SK-N-SH treated with all-trans-retinoic acid at 6 μM for 48 hours (cell line): ENCODE results near the gene MIOS.

Experiments used
- ATAC-seq: fragments of 200-7000 bp; cut with Tn5 transposase; 3 replicates; pipeline ENCODE4 v1.9.1; 2020; ENCODE audit warnings: mild to moderate bottlenecking, moderate library complexity
- ARNTL ChIP-seq: fragments of 450-650 bp; formaldehyde crosslinking; IDR thresholded peaks from 2 replicates; pipeline ENCODE4 v1.5.0; 2020; ENCODE audit warnings: low read depth, mild to moderate bottlenecking, moderate library complexity, borderline replicate concordance
- BACH2 ChIP-seq: fragments of 250-450 bp; sonication (Bioruptor Pico); IDR thresholded peaks from 2 replicates; pipeline ENCODE4 v1.9.0; 2021; ENCODE audit warnings: mild to moderate bottlenecking, borderline replicate concordance
- CSDC2 ChIP-seq: fragments of 250-450 bp; sonication (Bioruptor Pico); IDR thresholded peaks from 2 replicates; pipeline ENCODE4 v1.5.0; 2020; ENCODE audit warnings: mild to moderate bottlenecking, moderate library complexity
- ESRRG ChIP-seq: fragments of 250-450 bp; sonication (Bioruptor Pico); IDR thresholded peaks from 2 replicates; pipeline ENCODE4 v1.6.1; 2021; ENCODE audit warnings: mild to moderate bottlenecking
- GLIS3 ChIP-seq: fragments of 250-450 bp; sonication (Bioruptor Pico); IDR thresholded peaks from 2 replicates; pipeline ENCODE4 v1.5.0; 2020; ENCODE audit warnings: mild to moderate bottlenecking, moderate library complexity
- ISL1 ChIP-seq: fragments of 250-450 bp; sonication (Bioruptor Pico); IDR thresholded peaks from 2 replicates; pipeline ENCODE4 v2.1.2; 2022; ENCODE audit warnings: mild to moderate bottlenecking, moderate library complexity
- OSR1 ChIP-seq: fragments of 250-450 bp; sonication (Bioruptor Pico); IDR thresholded peaks from 2 replicates; pipeline ENCODE4 v1.8.0; 2022; ENCODE audit warnings: moderate library complexity, mild to moderate bottlenecking, inconsistent platforms
- RARB ChIP-seq: fragments of 250-450 bp; sonication (Bioruptor Pico); IDR thresholded peaks from 2 replicates; pipeline ENCODE4 v1.8.0; 2021; ENCODE audit warnings: mild to moderate bottlenecking, moderate library complexity
- SNAI2 ChIP-seq: fragments of 250-450 bp; sonication (Bioruptor Pico); IDR thresholded peaks from 2 replicates; pipeline ENCODE4 v1.5.0; 2020; ENCODE audit warnings: mild to moderate bottlenecking, moderate library complexity
- TCF4 ChIP-seq: fragments of 250-450 bp; sonication (Bioruptor Pico); IDR thresholded peaks from 2 replicates; pipeline ENCODE4 v1.8.0; 2021; ENCODE audit warnings: mild to moderate bottlenecking, moderate library complexity, borderline replicate concordance
- TOX ChIP-seq: fragments of 250-450 bp; sonication (Bioruptor Pico); IDR thresholded peaks from 2 replicates; pipeline ENCODE4 v1.8.0; 2021; ENCODE audit warnings: mild to moderate bottlenecking, moderate library complexity, borderline replicate concordance
- ZC3H10 ChIP-seq: fragments of 250-450 bp; sonication (Bioruptor Pico); IDR thresholded peaks from 2 replicates; pipeline ENCODE4 v1.5.1; 2021; ENCODE audit warnings: mild to moderate bottlenecking, moderate library complexity
- ZFP3 ChIP-seq: fragments of 250-450 bp; sonication (Bioruptor Pico); IDR thresholded peaks from 2 replicates; pipeline ENCODE4 v1.5.0; 2020; ENCODE audit warnings: mild to moderate bottlenecking, moderate library complexity
- ZFP30 ChIP-seq: fragments of 450-650 bp; formaldehyde crosslinking; IDR thresholded peaks from 2 replicates; pipeline ENCODE4 v1.5.0; 2022; ENCODE audit warnings: mild to moderate bottlenecking, moderate library complexity
- ZNF565 ChIP-seq: fragments of 450-650 bp; formaldehyde crosslinking; conservative IDR thresholded peaks from 2 replicates; pipeline ENCODE4 v1.5.0; 2020; ENCODE audit warnings: low read depth, mild to moderate bottlenecking, moderate library complexity
- ZNF70 ChIP-seq: fragments of 450-650 bp; formaldehyde crosslinking; IDR thresholded peaks from 2 replicates; pipeline ENCODE4 v1.5.0; 2020; ENCODE audit warnings: mild to moderate bottlenecking, moderate library complexity
- ZNF8 ChIP-seq: fragments of 450-650 bp; formaldehyde crosslinking; IDR thresholded peaks from 2 replicates; pipeline ENCODE4 v1.5.0; 2020; ENCODE audit warnings: mild to moderate bottlenecking, moderate library complexity
- TF ChIP-seq, protein P1 (sequence below): fragments of 250-450 bp; sonication (Bioruptor Pico); IDR thresholded peaks from 2 replicates; pipeline ENCODE4 v1.8.0; 2021; ENCODE audit warnings: low read depth, mild to moderate bottlenecking, moderate library complexity, borderline replicate concordance
- TF ChIP-seq, protein P2 (sequence below): fragments of 250-450 bp; sonication (Bioruptor Pico); IDR thresholded peaks from 2 replicates; pipeline ENCODE4 v1.5.1; 2020; ENCODE audit warnings: low read depth, mild to moderate bottlenecking, moderate library complexity
- TF ChIP-seq, protein P3 (sequence below): fragments of 250-450 bp; sonication (Bioruptor Pico); IDR thresholded peaks from 2 replicates; pipeline ENCODE4 v1.5.0; 2020; ENCODE audit warnings: mild to moderate bottlenecking, moderate library complexity

The MIOS gene

DNA sequence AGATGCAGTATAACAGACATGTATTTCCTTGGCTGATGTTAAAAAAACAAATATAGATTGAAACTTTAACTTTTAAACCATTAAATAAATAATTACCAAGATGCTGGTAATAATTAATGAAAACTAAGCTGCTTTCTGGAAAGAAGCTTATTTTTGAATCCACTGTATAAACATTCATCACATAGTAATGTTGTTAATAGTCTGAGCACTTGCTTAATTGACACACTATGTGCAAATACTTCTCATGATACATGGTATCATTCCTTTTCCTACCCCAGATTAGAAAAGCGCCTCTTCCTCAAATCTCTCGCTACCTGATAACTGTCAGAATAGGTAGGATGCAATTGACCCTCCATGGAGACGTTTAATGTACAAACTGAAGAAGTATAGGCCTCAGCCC lies 16.0 kb upstream of the MIOS start:
- TF ChIP-seq BACH2 (CRISPR knock-in tag) (no peak), RARB (no peak), TOX (CRISPR knock-in tag) (no peak), ZC3H10 (no peak), TCF4 (CRISPR knock-in tag) (no peak), ZFP3 (CRISPR knock-in tag) (no peak), ESRRG (CRISPR knock-in tag) (no peak), ARNTL (no peak), SNAI2 (no peak), ZFP30 (CRISPR knock-in tag) (no peak)
- TF ChIP-seq, protein P1, sequence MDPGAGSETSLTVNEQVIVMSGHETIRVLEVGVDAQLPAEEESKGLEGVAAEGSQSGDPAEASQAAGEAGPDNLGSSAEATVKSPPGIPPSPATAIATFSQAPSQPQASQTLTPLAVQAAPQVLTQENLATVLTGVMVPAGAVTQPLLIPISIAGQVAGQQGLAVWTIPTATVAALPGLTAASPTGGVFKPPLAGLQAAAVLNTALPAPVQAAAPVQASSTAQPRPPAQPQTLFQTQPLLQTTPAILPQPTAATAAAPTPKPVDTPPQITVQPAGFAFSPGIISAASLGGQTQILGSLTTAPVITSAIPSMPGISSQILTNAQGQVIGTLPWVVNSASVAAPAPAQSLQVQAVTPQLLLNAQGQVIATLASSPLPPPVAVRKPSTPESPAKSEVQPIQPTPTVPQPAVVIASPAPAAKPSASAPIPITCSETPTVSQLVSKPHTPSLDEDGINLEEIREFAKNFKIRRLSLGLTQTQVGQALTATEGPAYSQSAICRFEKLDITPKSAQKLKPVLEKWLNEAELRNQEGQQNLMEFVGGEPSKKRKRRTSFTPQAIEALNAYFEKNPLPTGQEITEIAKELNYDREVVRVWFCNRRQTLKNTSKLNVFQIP (CRISPR knock-in tag) = no peak
- TF ChIP-seq, protein P2, sequence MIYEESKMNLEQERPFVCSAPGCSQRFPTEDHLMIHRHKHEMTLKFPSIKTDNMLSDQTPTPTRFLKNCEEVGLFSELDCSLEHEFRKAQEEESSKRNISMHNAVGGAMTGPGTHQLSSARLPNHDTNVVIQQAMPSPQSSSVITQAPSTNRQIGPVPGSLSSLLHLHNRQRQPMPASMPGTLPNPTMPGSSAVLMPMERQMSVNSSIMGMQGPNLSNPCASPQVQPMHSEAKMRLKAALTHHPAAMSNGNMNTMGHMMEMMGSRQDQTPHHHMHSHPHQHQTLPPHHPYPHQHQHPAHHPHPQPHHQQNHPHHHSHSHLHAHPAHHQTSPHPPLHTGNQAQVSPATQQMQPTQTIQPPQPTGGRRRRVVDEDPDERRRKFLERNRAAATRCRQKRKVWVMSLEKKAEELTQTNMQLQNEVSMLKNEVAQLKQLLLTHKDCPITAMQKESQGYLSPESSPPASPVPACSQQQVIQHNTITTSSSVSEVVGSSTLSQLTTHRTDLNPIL = no peak
- no peak for ATAC-seq

DNA sequence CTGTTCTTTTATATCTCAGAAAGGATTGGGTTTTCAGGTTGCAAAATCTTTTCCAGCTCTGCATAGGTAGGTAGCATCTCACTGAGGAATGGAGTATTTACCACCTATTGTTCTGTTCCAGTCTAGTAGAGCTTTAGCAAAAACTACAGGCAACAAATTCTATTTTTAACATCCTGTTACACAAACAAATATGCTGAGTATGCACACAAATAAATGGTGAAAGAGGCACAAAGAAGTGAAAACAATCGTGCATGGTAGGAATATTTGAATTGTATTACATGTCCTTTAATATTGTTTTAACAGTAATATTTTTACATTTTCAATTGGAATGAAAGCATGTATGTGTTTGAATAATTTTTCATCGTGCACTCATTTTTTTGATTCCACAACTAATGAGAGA lies 14.5 kb upstream of the MIOS start:
- no peak for TF ChIP-seq ESRRG (CRISPR knock-in tag)
- no peak for TF ChIP-seq ZFP30 (CRISPR knock-in tag)
- TF ChIP-seq, protein P2 = no peak
- TF ChIP-seq, all 23 proteins: peak for 0
- ATAC-seq = no peak

DNA sequence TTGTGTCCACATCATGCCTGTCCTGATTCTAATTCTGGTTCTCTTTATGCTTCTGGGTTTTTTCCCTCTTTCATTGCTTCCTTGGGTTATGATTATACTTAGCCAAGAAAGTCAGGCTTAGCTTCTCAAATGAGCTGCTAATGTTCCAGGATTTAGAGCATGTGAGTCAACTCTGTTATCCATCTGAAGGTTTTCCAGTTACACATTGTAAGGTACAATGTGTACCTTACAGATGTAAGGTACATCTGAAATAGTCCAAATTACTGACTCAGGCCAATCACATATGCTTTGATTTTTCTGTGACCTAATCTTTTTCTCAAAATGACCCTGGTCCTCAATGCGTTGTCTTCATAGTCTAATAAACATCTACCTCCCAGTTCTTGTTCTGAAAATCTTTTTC lies 13.3 kb upstream of the MIOS start:
- TF ChIP-seq ISL1 (CRISPR knock-in tag) (no peak), TCF4 (CRISPR knock-in tag) (no peak)
- TF ChIP-seq, all 23 proteins: peak for 0
- ATAC-seq = no peak

DNA sequence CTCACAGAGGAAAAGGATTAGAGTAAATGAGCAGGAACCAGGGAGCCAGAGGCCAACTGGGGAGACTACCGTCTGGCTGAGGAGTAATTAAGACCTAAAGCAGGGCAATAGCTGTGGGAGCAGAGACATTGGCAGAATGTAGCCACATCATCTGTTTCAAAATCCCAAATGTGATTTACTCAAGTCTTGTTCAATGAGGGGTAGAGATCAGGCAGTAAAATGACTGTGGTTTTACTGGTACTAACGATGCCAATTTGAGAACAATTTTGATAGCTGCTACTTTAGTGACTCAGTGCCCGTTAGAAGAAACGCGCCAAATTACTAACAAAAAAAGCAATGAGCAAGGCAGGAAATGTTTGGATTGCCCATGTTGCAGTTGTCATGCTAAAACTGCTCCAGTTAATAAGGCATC lies 12.7 kb upstream of the MIOS start:
- TF ChIP-seq BACH2 (CRISPR knock-in tag) = no peak
- TF ChIP-seq, protein P2 = no peak
- no peak for ATAC-seq

DNA sequence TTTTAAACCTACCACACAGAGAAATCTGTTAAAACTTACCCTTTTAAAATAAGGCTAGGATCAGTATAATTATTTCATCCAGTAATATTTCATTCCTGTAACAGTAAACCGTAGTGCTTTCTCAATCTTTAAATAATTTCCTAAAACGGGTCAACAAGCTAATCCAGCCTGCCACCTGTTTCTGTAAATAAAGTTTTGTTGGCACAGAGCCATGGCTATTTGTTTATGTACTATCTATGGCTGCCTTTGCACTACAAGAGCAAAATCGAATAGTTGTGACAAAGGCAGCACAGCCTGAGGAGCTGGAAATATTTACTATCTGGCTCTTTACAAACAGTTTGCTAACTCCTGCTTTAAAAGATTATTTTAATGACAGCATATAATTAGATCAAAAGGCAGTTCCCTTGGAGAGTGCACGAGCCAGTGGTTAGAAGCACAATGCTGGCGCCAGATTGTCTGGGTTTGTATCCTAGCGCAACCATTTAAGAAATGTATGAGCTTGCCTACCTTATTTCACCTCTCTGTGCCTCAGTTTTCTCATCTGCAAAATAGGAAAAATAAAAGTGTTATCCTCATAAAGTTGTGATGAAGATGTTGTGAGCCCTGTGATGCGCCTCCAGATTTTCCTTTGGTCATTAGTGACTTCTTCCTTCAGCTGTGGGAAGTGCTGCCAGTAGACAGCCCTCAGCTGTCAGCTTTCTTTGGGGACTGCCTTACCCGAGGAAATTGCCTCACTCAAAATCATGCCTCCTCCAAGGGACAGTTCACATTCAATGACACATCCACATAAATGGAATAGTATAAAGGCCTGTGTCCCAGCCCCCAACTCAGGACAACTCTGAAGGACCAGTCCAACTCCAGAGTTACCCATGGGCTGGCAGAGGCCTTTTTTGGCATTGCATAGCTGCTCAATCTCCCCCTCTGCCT lies 11.8 kb upstream of the MIOS start:
- peak; percentile 24; the same call in 1 of the 3 replicates for ATAC-seq
- TF ChIP-seq, protein P3, sequence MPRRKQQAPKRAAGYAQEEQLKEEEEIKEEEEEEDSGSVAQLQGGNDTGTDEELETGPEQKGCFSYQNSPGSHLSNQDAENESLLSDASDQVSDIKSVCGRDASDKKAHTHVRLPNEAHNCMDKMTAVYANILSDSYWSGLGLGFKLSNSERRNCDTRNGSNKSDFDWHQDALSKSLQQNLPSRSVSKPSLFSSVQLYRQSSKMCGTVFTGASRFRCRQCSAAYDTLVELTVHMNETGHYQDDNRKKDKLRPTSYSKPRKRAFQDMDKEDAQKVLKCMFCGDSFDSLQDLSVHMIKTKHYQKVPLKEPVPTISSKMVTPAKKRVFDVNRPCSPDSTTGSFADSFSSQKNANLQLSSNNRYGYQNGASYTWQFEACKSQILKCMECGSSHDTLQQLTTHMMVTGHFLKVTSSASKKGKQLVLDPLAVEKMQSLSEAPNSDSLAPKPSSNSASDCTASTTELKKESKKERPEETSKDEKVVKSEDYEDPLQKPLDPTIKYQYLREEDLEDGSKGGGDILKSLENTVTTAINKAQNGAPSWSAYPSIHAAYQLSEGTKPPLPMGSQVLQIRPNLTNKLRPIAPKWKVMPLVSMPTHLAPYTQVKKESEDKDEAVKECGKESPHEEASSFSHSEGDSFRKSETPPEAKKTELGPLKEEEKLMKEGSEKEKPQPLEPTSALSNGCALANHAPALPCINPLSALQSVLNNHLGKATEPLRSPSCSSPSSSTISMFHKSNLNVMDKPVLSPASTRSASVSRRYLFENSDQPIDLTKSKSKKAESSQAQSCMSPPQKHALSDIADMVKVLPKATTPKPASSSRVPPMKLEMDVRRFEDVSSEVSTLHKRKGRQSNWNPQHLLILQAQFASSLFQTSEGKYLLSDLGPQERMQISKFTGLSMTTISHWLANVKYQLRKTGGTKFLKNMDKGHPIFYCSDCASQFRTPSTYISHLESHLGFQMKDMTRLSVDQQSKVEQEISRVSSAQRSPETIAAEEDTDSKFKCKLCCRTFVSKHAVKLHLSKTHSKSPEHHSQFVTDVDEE (CRISPR knock-in tag) = 0 out of 2 replicates have a peak, but pooled peaks have one; percentile 29
- TF ChIP-seq ZNF8 (CRISPR knock-in tag) (0 out of 2 replicates have a peak, but pooled peaks have one; percentile 15), ZNF565 (no peak), OSR1 (no peak), ZFP3 (CRISPR knock-in tag) (0 out of 2 replicates have a peak, but pooled peaks have one; percentile 21), CSDC2 (CRISPR knock-in tag) (no peak), ISL1 (CRISPR knock-in tag) (0 out of 2 replicates have a peak, but pooled peaks have one; percentile 28), GLIS3 (CRISPR knock-in tag) (no peak), RARB (no peak), ARNTL (no peak), ZC3H10 (no peak), ZNF70 (CRISPR knock-in tag) (no peak), ESRRG (CRISPR knock-in tag) (no peak), ZFP30 (CRISPR knock-in tag) (no peak), TCF4 (CRISPR knock-in tag) (no peak; the same call in none of the 2 replicates)
- TF ChIP-seq, protein P1 (CRISPR knock-in tag) = no peak
- TF ChIP-seq, protein P2 = no peak
